NCI-H187 treated with DMSO at 0.1 percent for 48 hours (cell line): ENCODE measurements around the gene CCDC38.
"Not testable (repeated sequence)": the region's sequence is repeated elsewhere in the genome, so short reads cannot be mapped to it uniquely, and the experiment has no call there.

Experiments
- DNase-seq: peaks from one replicate; lab custom pipeline; 2025; lab: John Stamatoyannopoulos, UW

Gene CCDC38

DNA sequence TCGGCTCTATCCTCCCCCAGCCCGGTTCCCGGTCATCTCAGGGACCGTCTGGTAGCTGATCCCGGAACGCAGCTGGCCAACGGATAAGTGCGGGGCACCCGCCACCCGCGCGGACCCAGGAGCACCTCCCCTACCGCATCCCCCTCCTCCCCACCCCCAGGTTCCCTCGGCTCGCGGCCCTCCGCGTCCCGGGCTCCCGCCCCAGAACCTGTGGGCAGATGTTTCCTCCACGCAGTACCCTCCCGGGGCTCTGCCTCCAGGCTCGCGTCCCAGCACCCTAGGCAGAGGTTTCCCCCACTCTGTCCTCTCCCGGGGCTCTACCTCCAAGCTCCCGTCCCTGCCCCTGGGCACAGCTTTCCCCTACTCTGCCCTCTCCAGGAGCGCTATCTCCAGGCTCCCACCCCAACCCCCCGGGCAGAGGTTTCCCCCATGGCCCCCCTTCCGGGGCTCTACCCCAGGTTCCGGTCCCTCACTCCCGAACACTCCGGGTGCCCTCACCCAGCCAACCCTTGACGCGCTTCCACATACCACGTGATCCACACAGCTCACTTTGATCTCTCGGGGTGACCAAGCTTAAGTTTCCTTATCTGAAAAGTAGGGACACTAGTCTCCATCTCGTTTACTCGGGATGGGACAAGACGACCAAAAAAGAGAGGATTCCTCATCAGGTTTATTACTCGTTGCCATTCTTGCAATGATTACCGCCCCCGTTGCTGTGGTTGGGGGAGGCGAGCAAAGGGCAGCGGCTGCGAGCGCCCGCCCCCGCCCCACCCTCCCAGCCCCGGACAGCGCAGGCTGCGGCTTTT, at the start of gene CCDC38:
TSS of gene CCDC38 (minus strand) at position 91 of the 806 bp plus-strand sequence. CDS start 6,105 bp downstream, outside the sequence.
- peak; percentile 40 for DNase-seq

DNA sequence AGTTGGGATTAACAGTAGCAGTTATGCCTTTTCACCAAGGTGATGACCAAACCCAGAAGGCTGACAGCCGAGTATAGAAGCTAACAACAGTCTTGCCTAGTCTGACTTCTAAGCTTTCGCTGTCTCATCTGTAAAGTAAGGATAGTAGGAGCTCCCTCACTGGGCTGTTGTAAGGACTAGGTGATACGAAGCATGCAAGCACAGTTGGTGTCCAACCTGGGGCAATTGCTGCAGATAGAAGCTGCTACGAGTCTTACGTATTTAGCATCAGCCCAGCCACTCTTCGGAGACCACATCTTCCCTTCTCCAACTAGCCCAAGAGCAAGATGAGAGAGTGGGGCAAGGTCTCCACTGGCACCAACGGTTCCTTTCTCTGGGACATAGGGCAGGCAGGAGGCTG, 47.7 kb upstream of the CCDC38 start:
- DNase-seq, result no peak

DNA sequence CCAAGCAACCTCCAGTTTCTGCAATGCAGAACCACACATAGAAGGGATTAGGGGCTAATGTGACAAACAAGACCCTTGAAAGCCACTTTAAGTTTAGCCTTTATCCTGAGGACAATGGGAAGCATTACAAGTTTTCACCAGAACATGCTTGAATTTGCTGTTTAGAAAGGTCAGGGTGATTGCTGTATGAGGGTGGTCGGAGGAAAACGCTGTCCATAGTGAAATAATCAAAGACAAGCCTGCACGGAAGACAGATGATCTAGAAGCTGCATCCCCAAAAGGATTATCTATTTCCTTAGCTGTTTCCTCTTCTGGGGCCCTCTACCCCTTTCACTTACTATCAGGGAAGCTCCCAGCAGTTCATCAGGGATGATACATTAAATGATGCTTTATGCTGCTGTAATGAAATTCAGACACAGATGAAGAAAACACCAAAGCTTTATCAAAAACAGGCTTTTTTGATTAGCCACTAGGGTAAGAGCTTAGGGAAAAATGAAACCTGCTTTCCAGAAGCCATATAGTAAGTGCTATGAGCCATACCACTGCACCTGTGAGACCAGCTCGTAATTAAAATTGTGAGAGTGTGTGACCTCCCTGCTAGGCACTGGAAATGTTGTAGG, 47.2 kb upstream of the CCDC38 start:
- DNase-seq, result no peak

DNA sequence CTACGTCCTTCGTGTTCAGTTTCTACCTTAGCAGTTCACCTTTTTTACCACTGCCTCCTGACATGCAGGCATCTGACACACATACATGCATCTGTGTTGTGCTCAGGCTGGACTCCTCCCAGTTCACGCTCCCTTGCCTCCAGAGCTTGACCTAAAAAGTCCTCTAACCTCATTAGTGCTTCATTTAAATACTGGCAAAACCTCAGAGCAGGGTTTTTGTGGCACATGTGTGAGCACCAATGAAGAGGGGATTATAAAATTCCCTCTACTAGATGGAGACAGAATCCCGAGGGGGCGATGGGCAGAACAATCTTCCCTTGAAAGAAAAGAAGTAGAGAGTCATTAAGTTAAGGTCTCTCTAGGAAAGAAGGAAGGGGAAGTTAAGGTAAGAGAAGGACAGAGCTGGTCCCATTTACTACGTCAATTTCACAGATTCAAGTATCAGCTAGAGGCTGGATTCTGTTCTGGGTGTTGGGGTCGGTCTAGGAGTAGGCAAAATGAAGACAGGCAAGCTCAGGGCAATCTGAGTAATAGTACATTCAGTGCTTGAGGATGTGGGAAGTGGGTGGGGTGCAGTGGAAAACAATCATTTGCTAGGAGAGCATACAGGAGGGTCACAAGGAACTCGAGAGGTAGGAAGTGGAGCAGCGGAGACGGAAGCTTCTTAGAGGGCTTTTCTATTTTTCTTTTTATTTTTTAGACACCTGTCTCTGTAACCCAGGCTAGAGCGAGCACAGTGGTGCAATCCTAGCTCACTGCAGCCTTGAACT, 46.3 kb upstream of the CCDC38 start:
- DNase-seq, result no peak

DNA sequence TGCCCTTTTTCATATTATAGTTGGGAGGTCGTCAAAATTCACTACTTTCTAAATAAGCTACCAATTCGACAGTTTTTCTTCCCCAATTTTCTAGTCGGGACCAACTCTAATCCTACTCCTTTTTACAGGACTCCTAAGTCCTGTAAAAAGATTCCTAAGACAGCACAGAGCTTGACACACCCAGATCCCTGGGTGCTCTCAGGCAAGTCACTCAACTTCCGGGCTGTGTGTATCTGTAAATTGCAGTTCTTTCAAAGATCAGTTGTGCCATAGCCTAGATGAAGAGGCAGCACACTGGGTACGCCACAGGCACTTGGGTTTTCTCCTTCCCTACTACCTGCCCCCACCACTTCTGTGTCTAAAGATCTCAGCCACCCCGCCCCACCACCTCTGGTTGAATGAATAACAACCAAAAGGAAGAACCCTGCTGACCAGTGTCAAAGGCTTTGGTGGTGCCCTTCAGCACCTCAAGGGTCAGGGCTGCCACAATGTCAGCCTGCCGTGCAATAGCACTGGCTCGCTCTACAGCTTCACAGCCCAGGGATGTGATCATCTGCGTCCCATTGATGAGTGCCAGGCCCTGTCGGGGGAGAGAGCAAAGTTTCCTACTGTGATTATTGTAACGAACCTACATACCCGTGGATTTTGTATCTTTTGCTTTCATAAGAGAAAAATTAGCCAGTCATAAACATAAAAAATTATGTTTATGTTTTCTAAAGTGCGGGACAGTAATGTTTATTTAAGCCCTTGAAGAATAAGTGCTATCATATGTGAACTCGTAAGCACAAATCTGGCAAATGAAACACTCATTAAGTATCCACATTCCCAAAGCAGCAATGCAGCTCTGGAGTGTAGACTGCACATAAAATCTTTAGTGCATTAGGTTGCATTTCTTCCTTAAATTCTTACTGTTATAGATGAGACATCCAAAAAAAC, 44.5 kb upstream of the CCDC38 start:
- no peak for DNase-seq

DNA sequence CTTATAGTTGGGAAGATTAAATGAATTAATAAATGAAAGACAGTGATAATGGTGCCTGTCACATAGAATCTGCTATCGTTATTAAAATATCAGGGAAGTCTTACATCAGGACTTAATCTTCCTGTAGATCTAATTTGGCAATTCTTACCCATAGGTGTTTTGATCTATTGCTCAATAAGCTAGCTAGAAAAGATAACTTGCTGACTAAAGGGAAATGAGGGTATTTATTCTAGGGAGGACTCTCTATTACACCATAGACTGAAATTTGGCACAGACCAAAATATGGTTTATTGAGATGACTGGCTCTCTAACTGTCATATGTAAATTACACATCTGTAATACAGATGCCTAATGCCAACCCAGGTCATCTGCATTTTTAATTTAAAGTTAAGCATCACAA, 42.3 kb upstream of the CCDC38 start:
- no peak for DNase-seq

DNA sequence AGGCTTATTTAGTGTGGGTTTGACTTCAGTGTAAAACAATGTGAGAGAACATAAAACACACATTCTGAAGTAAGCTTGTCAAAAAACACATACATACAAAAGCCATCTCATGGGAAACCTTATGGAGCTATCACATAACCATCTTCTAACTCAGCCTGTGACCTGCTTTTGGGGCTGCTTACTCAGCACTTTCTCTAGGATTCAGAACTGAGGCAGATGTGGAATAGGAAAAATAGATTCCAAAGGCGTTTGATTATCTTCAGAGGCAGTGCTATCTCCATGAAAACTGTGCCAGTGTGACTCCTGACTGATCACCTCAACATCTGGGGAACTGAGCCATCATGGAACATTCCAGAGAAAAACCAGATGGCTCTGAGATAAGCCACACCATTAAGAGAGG, 40.2 kb upstream of the CCDC38 start:
- DNase-seq, result no peak

DNA sequence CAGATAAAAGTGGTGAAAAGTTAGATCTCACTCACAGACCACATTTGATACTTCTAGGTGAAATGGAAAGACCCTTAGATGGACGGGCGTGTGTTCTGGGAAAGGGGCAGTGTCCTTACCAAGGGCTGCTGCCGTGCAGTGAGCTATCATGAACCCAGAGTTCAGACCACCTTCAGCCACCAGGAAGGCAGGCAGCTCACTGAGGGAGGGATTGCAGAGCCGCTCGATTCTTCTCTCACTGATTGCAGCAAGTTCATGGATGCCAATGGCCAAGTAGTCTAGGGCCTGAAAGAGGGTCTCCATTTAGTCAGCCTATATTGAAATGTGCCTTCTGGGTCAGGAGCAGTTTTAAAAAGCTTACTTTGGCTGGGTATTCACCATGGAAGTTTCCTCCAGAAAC, 38.0 kb upstream of the CCDC38 start:
- DNase-seq, result no peak

DNA sequence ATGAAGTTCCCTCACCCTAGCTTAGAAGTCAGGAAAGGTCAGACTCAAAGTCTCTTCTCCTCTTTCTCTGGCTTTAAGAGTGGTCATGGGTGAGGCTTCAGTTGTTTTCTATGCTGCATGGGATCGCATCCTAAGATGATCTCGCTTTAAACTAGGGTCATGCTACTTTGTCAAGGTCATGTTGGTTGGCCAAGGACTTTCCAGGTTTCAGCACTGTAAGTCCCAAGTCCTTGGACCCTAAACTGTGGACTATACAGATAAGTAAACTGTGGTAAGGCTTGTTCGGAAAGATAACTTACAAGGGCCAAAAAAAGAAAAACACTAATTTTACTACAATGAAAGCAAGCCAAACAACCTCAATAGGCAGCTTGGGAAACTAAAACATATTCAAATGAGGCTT, 36.4 kb upstream of the CCDC38 start:
- no peak for DNase-seq

DNA sequence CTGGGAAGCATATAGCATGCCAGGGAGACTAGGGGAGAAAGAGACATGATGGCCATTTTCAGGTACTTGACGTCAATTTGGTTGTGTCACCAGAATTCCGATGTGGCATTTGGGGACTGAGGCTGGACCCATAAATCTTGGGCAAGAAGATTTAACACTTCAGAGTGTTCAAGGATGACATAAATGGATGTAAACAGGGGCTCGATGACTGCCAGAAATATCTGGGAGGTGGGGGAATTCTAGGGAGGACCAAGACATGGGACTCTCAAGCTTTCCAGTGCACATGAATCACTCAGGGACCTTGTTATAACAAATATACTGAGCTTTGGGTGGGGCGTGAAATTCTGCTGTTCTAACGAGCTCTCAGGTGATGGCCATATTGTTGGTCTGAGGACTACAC, 35.9 kb upstream of the CCDC38 start:
- no peak for DNase-seq

DNA sequence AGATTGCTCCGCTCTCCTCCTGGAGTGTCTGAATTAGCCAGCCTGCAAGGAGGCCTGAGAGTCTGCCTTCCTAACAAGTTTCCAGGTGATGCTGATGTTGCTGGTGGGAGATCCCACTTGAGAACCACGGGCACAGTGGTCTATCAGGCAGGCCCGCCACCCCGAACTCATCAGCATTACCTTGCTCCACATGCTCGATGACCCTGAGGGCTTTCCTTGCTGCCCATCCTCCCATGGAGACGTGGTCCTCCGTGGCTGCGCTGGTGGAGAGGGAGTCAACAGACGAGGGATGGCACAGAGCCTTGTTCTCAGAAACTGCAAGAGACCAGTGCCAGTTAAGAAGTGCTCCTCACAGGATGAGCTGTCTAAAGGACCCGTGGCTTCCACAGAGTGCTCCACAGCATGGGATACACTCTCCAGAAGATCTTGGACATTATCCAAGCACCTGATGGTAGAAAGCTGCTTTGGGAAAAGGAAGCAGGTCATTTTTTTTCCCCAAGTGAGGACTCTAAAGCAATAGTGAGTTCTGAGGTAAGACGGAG, 35.4 kb upstream of the CCDC38 start:
- DNase-seq, result no peak

DNA sequence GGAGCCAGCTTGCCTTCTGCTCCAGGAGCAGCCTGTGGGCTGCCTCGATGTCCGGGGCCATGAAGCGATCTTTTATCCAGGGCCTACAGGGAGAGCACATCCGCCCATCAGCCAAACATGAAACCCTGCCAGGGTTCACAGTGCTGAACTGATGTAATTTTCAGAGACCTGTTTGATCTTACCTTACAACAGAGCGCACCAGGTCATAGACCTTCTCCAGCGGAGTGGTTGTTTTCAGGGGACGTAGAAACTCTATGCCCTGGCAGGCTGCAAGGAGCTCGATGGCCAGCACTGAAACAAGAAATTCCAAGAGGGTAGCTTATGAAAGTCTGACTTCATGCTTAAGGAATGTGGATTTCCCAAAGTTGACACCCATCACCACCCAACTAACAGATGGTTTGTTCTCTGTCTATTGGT, 34.0 kb upstream of the CCDC38 start:
- no peak for DNase-seq

DNA sequence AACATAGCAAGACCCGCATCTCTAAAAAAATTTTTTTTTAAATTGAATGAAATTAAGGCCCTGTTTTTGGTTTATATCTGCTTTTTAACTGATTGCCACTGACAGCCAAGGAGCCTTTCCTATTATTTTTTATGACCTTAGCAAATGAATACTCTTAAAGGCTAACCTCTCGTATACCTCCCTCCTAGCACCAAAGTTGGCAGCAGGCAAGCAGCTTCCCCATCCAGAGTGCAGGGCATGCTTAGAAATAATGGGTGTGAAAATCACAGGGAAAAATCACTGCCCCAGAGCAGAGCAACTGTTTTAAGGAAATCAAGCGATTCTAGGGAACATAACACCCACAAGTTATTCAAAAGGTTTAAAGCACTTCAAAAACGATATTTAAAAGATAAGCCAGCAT, 33.1 kb upstream of the CCDC38 start:
- no peak for DNase-seq

DNA sequence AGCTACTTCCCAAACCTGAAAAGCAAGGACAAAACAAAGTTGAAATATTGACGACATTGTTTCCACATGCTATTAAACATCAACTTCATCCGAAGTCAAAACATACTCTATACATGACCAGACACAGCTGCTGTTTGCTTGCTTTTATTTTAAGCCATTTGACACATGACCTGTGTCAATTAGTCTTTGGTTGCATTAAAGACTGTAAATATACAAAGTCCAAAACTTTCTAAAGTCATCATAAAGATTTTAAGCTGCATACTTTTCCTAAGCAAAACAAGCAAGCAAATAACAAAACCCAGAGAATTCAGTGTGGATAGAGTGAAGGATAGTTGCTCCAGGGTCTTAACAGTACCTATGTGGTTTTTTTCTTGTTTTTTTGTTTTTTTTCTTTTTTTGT, 31.9 kb upstream of the CCDC38 start:
- no peak for DNase-seq

DNA sequence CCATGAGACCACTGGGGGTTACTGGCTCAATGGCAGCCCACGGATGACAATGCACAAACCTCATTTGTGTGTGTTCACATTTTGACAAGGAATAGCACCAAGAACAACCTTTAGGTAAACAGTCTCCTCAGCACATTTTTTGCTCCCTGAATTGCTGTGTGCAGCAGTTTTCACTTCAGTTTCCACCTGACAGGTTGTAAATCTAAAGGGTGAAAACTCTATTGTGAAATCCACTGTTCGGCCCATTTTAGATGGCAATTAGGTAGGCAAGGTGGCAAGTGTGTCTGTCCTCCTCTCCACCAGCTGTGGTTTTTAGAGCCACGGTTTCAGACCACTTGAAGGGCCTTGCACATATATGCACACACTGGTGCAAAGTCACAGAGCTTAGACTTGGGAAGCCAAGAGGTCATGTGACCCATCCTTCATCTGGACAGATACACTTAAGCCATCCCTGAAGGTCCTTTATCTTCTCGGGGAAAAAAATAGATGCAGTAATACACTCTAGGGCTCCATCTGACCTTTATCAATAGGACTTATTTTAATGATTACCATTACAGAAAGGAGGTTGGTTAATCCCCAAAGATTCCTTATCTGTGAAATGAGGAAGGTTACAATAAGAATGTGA, 30.5 kb upstream of the CCDC38 start:
- DNase-seq, result no peak

DNA sequence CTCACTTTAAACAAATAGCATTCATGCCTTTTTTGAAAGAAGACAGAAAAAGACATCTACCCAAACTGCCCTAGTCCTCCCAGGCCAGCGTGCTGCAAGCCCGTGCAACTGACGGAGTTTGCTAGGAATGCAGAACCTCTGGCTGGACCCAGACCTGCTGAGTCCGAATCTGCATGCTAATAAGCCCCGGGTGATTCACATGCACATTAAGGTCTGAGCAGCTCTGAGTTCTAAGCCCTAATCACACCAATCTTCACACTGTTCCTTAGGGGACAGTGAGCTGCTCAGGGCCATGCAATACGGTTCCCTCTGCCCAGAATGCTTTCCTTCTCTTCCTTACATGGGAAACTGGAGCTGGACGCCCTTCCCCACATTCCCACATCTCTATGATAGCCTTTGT, 28.5 kb upstream of the CCDC38 start:
- DNase-seq, result no peak

DNA sequence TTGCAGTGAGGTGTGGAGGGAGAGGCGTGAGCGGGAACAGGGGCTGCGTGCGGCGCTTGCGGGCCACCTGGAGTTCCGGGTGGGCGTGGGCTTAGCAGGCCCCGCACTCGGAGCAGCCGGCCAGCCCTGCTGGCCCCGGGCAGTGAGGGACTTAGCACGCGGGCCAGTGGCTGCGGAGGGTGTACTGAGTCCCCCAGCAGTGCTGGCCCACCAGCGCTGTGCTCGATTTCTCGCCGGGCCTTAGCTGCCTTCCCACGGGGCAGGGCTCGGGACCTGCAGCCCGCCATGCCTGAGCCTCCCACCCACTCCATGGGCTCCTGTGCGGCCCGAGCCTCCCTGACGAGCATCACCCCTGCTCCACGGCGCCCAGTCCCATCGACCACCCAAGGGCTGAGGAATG, 26.7 kb upstream of the CCDC38 start:
- DNase-seq, result not testable (repeated sequence)

DNA sequence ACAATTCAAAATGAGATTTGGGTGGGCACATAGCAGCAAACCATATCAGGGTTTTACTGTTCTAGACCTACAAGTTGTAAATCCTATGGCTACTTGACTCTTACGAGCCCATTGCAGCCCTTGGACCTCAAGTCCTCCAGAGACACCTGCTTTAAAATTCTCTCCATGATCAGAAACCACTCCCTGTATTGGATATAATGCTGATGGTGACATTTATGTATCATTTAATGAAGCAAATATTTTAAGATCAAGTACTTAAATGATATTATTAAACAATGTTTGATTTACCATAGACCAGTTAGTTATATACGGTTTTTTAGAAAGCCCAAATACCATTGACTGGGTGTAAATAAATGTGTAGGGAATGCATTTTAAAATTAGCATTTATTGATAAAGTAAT, 24.9 kb upstream of the CCDC38 start:
- no peak for DNase-seq

DNA sequence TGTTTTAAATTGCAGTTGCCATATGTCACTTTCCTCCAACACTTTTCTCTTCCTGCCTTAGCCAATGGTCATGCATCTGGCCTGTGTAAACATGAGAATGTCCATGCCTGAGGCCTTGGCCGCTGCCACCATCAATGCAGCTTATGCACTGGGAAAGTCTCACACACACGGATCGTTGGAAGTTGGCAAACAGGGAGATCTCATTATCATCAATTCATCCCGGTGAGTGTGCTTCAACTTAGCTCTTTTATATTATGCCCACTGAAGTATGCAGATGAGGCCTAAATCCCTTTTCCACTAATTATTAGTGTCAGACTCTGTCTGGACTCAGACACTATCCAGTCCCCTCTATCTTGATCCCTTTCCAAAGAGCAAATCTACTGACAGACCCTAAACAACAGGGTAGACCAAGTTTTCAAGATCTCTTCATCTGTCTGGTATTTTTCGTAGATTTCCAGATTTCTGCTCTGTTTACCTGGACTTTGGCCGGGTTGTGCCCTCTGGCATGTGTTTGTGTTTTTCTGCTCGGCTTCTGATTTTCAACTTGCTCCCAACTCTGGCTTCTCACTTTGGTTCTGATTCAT, 24.0 kb upstream of the CCDC38 start:
- DNase-seq, result no peak

DNA sequence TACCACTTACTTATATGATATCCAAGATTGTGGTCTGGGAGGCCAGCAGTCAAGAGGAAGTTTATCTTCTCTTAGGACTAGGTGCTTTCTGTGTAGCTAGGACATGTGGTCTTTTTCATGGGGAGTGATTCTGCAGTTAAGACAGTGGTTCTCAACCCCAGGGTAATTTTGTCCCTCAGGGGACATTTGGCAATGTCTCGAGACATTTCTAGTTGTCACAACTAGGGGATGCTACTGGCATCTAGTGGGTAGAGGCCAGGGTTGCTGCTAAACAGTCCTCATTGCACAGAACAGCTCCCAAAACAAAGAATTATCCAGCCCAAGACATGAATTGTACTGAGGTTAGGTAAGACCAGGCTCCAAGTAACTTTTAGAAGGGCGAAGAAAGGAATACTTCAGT, 20.7 kb upstream of the CCDC38 start:
- no peak for DNase-seq

DNA sequence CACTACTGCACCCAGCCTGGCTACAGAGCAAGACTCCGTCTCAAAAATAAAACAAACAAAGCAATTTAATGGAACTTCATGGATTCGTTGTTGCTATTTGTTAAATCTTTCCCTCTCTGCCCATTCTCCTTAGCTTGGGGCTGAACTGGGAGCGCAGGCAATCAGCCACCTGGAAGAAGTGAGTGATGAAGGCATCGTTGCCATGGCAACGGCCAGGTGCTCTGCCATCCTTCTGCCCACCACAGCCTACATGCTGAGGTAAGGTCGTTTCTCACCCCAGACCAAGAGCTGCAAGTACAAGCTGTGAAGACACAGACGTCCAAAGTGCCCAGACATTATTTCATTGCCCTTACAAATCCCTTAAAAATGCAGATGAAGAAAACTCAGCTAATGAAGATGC, 19.8 kb upstream of the CCDC38 start:
- DNase-seq, result no peak
